MG63 (cell line): ENCODE results near the gene LCN1. TPM values are rescaled to one million over a fixed set of nuclear protein-coding genes. Genes with fewer than 3 reads are reported as not detected.

ENCODE experiments used
- DNase-seq: peaks from one replicate; pipeline ENCODE4 v3.0.0-alpha.2; 2020
- H3K27me3 ChIP-seq: fragments of 250-450 bp; sonication (Bioruptor Pico); 2 replicates; pipeline ENCODE4 v1.5.1; 2020; ENCODE audit warnings: mild to moderate bottlenecking, moderate library complexity
- H3K36me3 ChIP-seq: fragments of 250-450 bp; sonication (Bioruptor Pico); 2 replicates; pipeline ENCODE4 v1.5.1; 2020; ENCODE audit warnings: mild to moderate bottlenecking, moderate library complexity
- H3K4me3 ChIP-seq: fragments of 250-450 bp; sonication (Bioruptor Pico); 2 replicates; pipeline ENCODE4 v1.5.1; 2020; ENCODE audit warnings: mild to moderate bottlenecking, moderate library complexity
- H3K9me3 ChIP-seq: fragments of 250-450 bp; sonication (Bioruptor Pico); 2 replicates; pipeline ENCODE4 v1.5.1; 2020; ENCODE audit warnings: mild to moderate bottlenecking, moderate library complexity
- total RNA-seq: library from RNA; depleted of rRNA; stranded (reverse); fragments of >200 nt; shearing (Covaris generic); gene quantifications from 2 replicates; pipeline ENCODE4 v1.2.3, GENCODE V29; 2014; ENCODE audit warnings: low replicate concordance; rRNA removed

Gene LCN1
- total RNA-seq, 1 experiment from 2014 or later, result not detected

GRCh38 chr9:135565141-135565628, 43.9 kb downstream of the LCN1 start:
- Histone ChIP-seq H3K4me3 (no peak overlapping the region), H3K36me3 (no peaks in the 10 kb centered on the region), H3K27me3 (no peaks in the 10 kb centered on the region), H3K9me3 (peaks cover 5% of the 10 kb centered on the region)
- DNase-seq, result no peak

GRCh38 chr9:135565636-135566035, 44.4 kb downstream of the LCN1 start:
- H3K27me3 ChIP-seq, result no peaks in the 10 kb centered on the region

GRCh38 chr9:135566552-135566951, 45.3 kb downstream of the LCN1 start:
- DNase-seq, result no peak
- Histone ChIP-seq H3K36me3 (no peaks in the 10 kb centered on the region), H3K4me3 (no peak overlapping the region), H3K27me3 (no peaks in the 10 kb centered on the region), H3K9me3 (peaks cover 5% of the 10 kb centered on the region)

More at GRCh38 chr9:135565636-135566035, 44.4 kb downstream of the LCN1 start:
- Histone ChIP-seq H3K4me3 (no peak overlapping the region), H3K9me3 (peaks cover 5% of the 10 kb centered on the region), H3K36me3 (no peaks in the 10 kb centered on the region)
- DNase-seq, result no peak

GRCh38 chr9:135567311-135567710, 46.1 kb downstream of the LCN1 start:
- H3K4me3 ChIP-seq, result no peak overlapping the region
- H3K27me3 ChIP-seq, result no peaks in the 10 kb centered on the region
- no peaks in the 10 kb centered on the region for H3K36me3 ChIP-seq
- H3K9me3 ChIP-seq, result peaks cover 5% of the 10 kb centered on the region
- DNase-seq, result no peak

- DNase-seq, result no peak
- no peaks in the 10 kb centered on the region for H3K27me3 ChIP-seq
- H3K4me3 ChIP-seq, result no peak overlapping the region
- H3K36me3 ChIP-seq, result no peaks in the 10 kb centered on the region
- peaks cover 5% of the 10 kb centered on the region for H3K9me3 ChIP-seq
These were observed 46.8 kb downstream of the LCN1 start for GRCh38 chr9:135568026-135568425.

GRCh38 chr9:135570456-135570855, 49.2 kb downstream of the LCN1 start:
- DNase-seq, result no peak
- Histone ChIP-seq H3K27me3 (no peaks in the 10 kb centered on the region), H3K9me3 (peaks cover 5% of the 10 kb centered on the region), H3K4me3 (no peak overlapping the region), H3K36me3 (no peaks in the 10 kb centered on the region)

- Histone ChIP-seq H3K27me3 (no peaks in the 10 kb centered on the region), H3K4me3 (no peak overlapping the region), H3K9me3 (peaks cover 5% of the 10 kb centered on the region), H3K36me3 (no peaks in the 10 kb centered on the region)
- DNase-seq, result no peak
These were observed 51.0 kb downstream of the LCN1 start for GRCh38 chr9:135572233-135572632.

GRCh38 chr9:135573124-135573523, 51.9 kb downstream of the LCN1 start:
- Histone ChIP-seq H3K9me3 (peaks cover 5% of the 10 kb centered on the region), H3K4me3 (no peak overlapping the region), H3K36me3 (no peaks in the 10 kb centered on the region), H3K27me3 (no peaks in the 10 kb centered on the region)
- DNase-seq, result no peak

GRCh38 chr9:135574331-135574730, 53.1 kb downstream of the LCN1 start:
- DNase-seq, result no peak
- Histone ChIP-seq H3K9me3 (peaks cover 2% of the 10 kb centered on the region; the same call in 1 of the 2 replicates), H3K27me3 (no peaks in the 10 kb centered on the region), H3K4me3 (no peak overlapping the region), H3K36me3 (no peaks in the 10 kb centered on the region)

- H3K9me3 ChIP-seq, result no peaks in the 10 kb centered on the region
- H3K36me3 ChIP-seq, result no peaks in the 10 kb centered on the region
- no peak for DNase-seq
- no peak overlapping the region for H3K4me3 ChIP-seq
- no peaks in the 10 kb centered on the region for H3K27me3 ChIP-seq
These were observed 53.7 kb downstream of the LCN1 start for GRCh38 chr9:135574943-135575342.

Other genes with a start within 250 kb of the LCN1 start
- 19.8 and 20.3 TPM in 2 replicates for gene PPP1R26, start 41.7 kb upstream of the LCN1 start, total RNA-seq
- gene MRPS2, start 20.8 kb upstream of the LCN1 start, total RNA-seq, result 20.7 and 24.1 TPM in 2 replicates
- not detected in 2 replicates for gene OBP2A, start 24.7 kb downstream of the LCN1 start, total RNA-seq
- gene PAEP, start 40.3 kb downstream of the LCN1 start, total RNA-seq, result not detected in 2 replicates
- not detected in 2 replicates for gene GLT6D1, start 118.1 kb downstream of the LCN1 start, total RNA-seq
- not detected in 2 replicates for gene LCN9, start 141.9 kb downstream of the LCN1 start, total RNA-seq
- gene SOHLH1, start 178.0 kb downstream of the LCN1 start, total RNA-seq, result not detected in 2 replicates
- gene KCNT1, start 180.7 kb downstream of the LCN1 start, total RNA-seq, result not detected in 2 replicates